ENCODE measurements around the gene MT1A. TPM values are rescaled to one million over a fixed set of nuclear protein-coding genes. Genes with fewer than 3 reads are reported as not detected.

The MT1A gene
- total RNA-seq, 1 donor from 2014 or later = not detected

DNA sequence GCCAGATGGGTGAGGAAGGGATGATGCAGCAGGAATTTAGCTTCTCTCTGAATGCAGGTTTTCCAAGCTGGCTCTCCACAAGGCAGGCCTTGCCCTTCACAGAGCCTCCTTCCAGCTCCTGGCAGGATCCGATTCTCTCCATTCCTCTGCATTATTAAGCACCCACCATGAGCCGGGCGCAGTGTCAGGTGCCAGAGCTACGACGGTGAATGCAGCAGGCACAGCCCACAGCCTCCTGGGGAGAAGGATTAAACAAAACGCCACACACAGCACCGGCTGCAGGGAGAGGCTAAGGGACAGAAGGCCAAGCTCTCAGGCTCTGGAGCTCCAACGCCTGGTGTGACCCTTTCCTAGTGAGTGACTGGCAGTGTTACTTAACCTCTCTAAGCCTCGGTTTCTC lies 37.1 kb upstream of the MT1A start:
- no peaks in the 10 kb centered on the region for H3K36me3 ChIP-seq (ENCODE audit: insufficient read depth, low read length)
- H3K9me3 ChIP-seq (ENCODE audit: insufficient read depth, low read depth, low read length) = no peaks in the 10 kb centered on the region
- peaks cover 30% of the 10 kb centered on the region for H3K27me3 Mint-ChIP-seq (ENCODE audit: low read depth, unreplicated experiment)
- TF ChIP-seq, protein P1, sequence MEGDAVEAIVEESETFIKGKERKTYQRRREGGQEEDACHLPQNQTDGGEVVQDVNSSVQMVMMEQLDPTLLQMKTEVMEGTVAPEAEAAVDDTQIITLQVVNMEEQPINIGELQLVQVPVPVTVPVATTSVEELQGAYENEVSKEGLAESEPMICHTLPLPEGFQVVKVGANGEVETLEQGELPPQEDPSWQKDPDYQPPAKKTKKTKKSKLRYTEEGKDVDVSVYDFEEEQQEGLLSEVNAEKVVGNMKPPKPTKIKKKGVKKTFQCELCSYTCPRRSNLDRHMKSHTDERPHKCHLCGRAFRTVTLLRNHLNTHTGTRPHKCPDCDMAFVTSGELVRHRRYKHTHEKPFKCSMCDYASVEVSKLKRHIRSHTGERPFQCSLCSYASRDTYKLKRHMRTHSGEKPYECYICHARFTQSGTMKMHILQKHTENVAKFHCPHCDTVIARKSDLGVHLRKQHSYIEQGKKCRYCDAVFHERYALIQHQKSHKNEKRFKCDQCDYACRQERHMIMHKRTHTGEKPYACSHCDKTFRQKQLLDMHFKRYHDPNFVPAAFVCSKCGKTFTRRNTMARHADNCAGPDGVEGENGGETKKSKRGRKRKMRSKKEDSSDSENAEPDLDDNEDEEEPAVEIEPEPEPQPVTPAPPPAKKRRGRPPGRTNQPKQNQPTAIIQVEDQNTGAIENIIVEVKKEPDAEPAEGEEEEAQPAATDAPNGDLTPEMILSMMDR (IDR thresholded peaks at IDR 0.05; ENCODE audit: insufficient read depth, low read depth, low read length) = no peak
- no peak for TF ChIP-seq EZH2 (IDR thresholded peaks at IDR 0.05; ENCODE audit: insufficient read depth, low read length)
- H4K20me1 ChIP-seq (ENCODE audit: insufficient read depth, low read length) = no peaks in the 10 kb centered on the region
- no peaks in the 10 kb centered on the region for H3K27me3 ChIP-seq (ENCODE audit: insufficient read depth, low read length)
- H3K9me3 Mint-ChIP-seq (ENCODE audit: unreplicated experiment) = peaks cover 7% of the 10 kb centered on the region
- H3K4me1 Mint-ChIP-seq (ENCODE audit: low read depth, unreplicated experiment) = peaks cover 3% of the 10 kb centered on the region
- H2AFZ ChIP-seq (ENCODE audit: low read depth, low read length) = peak overlapping the region; percentile 43
- no peak for DNase-seq (ENCODE audit: low read depth)
- H3K4me1 ChIP-seq (ENCODE audit: insufficient read depth, low read length) = peaks cover 8% of the 10 kb centered on the region
- no peak overlapping the region for H3K4me3 ChIP-seq (ENCODE audit: insufficient read depth, low read depth, low read length)
- H3K79me2 ChIP-seq (ENCODE audit: insufficient read depth, low read length) = no peaks in the 10 kb centered on the region
- no peaks in the 10 kb centered on the region for H3K36me3 Mint-ChIP-seq (ENCODE audit: low read depth, unreplicated experiment)
- no peak overlapping the region for H3K9ac ChIP-seq (ENCODE audit: low read length)
- no peak overlapping the region for H3K27ac ChIP-seq (ENCODE audit: low read depth, low read length)
- no peak overlapping the region for H3K27ac Mint-ChIP-seq (ENCODE audit: unreplicated experiment)
- no peak overlapping the region for H3K4me3 Mint-ChIP-seq (ENCODE audit: unreplicated experiment)
- FAIRE-seq = no peak
- H3K4me2 ChIP-seq (ENCODE audit: low read length) = no peak overlapping the region

DNA sequence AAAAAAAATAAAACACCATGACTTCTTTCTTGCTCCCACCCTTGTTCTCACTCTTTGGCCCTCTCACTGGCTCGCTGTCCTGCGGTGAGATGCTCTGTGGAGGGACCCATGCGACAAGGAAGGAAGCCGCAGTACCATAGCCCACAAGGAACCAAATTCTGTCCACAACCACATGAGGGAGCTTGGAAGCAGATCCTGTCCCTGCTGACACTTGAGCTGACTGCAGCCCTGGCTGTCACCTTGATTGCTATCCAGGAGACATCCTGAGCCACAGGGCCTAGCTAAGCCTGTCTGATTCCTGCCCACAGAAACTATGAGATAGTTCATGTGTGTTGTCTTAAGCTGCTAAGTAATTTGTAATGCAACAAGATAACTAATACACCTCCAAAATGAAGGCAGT lies 34.9 kb upstream of the MT1A start:
- Mint-ChIP-seq H3K27me3 (ENCODE audit: low read depth, unreplicated experiment) (peaks cover 25% of the 10 kb centered on the region), H3K9me3 (ENCODE audit: unreplicated experiment) (peaks cover 3% of the 10 kb centered on the region), H3K4me1 (ENCODE audit: low read depth, unreplicated experiment) (peaks cover 19% of the 10 kb centered on the region), H3K36me3 (ENCODE audit: low read depth, unreplicated experiment) (no peaks in the 10 kb centered on the region), H3K4me3 (ENCODE audit: unreplicated experiment) (no peak overlapping the region), H3K27ac (ENCODE audit: unreplicated experiment) (no peak overlapping the region)
- Histone ChIP-seq H3K27me3 (ENCODE audit: insufficient read depth, low read length) (no peaks in the 10 kb centered on the region), H3K9ac (ENCODE audit: low read length) (no peak overlapping the region), H3K4me2 (ENCODE audit: low read length) (no peak overlapping the region), H2AFZ (ENCODE audit: low read depth, low read length) (no peak overlapping the region), H4K20me1 (ENCODE audit: insufficient read depth, low read length) (peaks cover 1% of the 10 kb centered on the region), H3K27ac (ENCODE audit: low read depth, low read length) (no peak overlapping the region), H3K4me1 (ENCODE audit: insufficient read depth, low read length) (peaks cover 25% of the 10 kb centered on the region), H3K79me2 (ENCODE audit: insufficient read depth, low read length) (peaks cover 2% of the 10 kb centered on the region), H3K36me3 (ENCODE audit: insufficient read depth, low read length) (no peaks in the 10 kb centered on the region), H3K9me3 (ENCODE audit: insufficient read depth, low read depth, low read length) (no peaks in the 10 kb centered on the region), H3K4me3 (ENCODE audit: insufficient read depth, low read depth, low read length) (no peak overlapping the region)
- FAIRE-seq (no peak), DNase-seq (ENCODE audit: low read depth) (no peak)
- TF ChIP-seq, protein P1 (IDR thresholded peaks at IDR 0.05; ENCODE audit: insufficient read depth, low read depth, low read length) = peak; percentile 15
- no peak for TF ChIP-seq EZH2 (IDR thresholded peaks at IDR 0.05; ENCODE audit: insufficient read depth, low read length)

DNA sequence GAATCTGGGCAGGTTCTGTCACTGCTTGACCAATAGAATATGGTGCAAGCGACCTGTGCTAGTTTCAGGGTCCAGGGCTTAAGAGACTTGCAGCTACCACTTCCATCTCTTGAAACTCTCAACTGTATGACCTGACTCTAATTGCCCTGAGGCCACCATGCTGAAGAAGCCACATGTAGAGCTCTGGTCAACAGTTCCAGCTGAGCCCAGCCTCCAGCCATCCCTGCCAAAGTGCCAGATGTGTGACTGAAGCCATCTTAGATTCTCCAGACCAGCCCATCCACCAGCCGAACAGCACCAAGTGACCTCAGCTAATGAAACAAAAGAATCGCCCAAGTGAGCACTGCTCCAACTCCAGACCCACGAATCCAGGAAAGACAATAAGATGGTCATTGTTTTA lies 33.5 kb upstream of the MT1A start:
- no peak overlapping the region for H3K4me2 ChIP-seq (ENCODE audit: low read length)
- Mint-ChIP-seq H3K4me1 (ENCODE audit: low read depth, unreplicated experiment) (peaks cover 24% of the 10 kb centered on the region), H3K4me3 (ENCODE audit: unreplicated experiment) (no peak overlapping the region), H3K36me3 (ENCODE audit: low read depth, unreplicated experiment) (no peaks in the 10 kb centered on the region), H3K27me3 (ENCODE audit: low read depth, unreplicated experiment) (peaks cover 25% of the 10 kb centered on the region), H3K27ac (ENCODE audit: unreplicated experiment) (no peak overlapping the region), H3K9me3 (ENCODE audit: unreplicated experiment) (peaks cover 3% of the 10 kb centered on the region)
- no peak for TF ChIP-seq EZH2 (IDR thresholded peaks at IDR 0.05; ENCODE audit: insufficient read depth, low read length)
- TF ChIP-seq, protein P1 (IDR thresholded peaks at IDR 0.05; ENCODE audit: insufficient read depth, low read depth, low read length) = no peak
- H3K27me3 ChIP-seq (ENCODE audit: insufficient read depth, low read length) = no peaks in the 10 kb centered on the region
- no peak overlapping the region for H3K9ac ChIP-seq (ENCODE audit: low read length)
- DNase-seq (ENCODE audit: low read depth) (no peak), FAIRE-seq (no peak)
- peaks cover 12% of the 10 kb centered on the region for H3K79me2 ChIP-seq (ENCODE audit: insufficient read depth, low read length)
- H3K27ac ChIP-seq (ENCODE audit: low read depth, low read length) = no peak overlapping the region
- no peaks in the 10 kb centered on the region for H3K36me3 ChIP-seq (ENCODE audit: insufficient read depth, low read length)
- H4K20me1 ChIP-seq (ENCODE audit: insufficient read depth, low read length) = peaks cover 5% of the 10 kb centered on the region
- no peaks in the 10 kb centered on the region for H3K9me3 ChIP-seq (ENCODE audit: insufficient read depth, low read depth, low read length)
- H3K4me3 ChIP-seq (ENCODE audit: insufficient read depth, low read depth, low read length) = no peak overlapping the region
- peaks cover 27% of the 10 kb centered on the region for H3K4me1 ChIP-seq (ENCODE audit: insufficient read depth, low read length)
- no peak overlapping the region for H2AFZ ChIP-seq (ENCODE audit: low read depth, low read length)
